ENCODE results near the gene SRC. TPM values are rescaled to one million over a fixed set of nuclear protein-coding genes. Genes with fewer than 3 reads are reported as not detected.

SRC gene
- total RNA-seq, 1 donor from 2014 or later: 30.5 TPM

DNA sequence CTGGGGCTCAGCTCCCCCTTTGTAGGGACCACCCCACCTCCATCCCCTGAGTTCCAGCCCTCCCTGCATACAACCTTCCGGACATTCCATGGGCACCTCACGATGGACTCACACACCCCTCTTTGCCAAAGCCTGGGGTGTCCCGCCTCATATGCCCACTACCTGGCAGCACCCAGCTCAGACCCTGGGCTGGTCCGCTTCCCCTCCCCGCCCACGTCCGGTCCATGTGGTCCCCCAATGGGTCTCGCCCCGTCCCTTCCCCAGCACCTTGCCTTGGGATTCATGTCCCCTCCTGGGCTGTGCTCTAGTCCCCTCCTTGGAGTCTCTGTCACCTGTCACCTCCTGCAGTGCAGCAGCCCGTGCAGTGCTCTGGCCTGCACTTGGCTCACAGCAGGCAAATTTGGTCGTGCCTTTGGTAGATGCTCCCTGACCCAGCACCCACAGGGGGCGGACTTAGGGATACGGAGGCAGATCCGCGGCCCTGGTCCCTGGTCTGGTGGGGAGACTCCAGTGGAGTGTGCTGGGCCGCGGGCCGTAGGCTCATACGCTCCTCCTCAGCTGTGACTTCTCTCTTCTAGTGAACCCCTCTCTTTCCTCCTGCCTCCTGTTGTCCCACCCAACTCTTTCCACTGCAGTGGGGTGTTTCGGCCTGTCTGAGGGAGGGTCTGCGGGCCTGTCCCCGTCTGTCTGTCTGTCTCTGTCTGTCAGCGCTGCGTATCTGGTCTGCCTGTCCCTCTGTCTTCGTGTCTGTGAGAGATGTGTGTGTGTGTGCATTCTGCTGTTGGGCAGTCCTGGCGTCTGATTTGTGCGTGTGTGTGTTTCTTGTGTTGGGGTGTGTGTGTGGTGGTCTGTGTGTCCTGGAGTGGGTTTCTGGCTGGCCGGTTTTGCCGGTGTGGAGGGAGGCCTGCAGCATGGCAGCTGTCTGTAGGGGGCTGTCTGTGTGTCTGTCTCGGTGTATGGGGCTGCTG, 69.5 kb downstream of the SRC start:
- peak; percentile 2 for ATAC-seq

DNA sequence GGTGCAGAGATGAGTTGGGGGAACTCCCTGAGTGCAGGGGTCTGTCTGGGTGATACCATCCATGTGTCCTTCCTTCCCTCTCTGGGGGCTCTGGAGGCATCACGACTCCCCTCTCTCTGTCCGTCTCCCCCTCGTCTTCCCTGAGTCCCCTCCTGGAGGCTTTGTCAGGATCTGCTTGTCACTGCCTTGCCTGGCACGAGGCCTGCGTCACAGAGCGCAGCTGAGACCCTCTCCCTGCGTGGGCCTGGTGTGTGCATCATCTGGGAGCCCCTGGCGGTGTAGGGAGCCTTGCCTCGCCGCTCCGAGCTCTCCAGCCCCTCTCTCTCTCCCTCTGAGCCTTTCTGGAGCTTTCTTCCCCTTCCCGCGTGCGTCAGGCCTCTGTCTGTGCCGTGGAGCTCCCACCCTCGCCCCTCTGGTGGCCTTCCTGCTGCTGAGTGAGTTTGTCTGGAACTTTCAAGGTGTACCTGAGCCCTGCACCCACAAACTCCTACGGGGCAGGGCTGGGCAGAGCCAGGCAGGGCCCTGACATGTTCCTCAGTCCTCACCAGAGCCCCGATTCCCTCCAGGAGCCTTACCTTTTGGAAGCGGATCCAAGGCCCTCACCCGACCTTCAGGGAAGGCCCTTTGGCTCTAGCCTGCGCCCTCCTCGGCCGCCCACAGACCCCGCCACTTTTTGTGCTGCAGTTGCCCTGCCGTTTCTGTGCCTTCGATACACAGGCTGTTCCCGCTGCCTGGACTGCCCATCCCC, 70.3 kb downstream of the SRC start:
- ATAC-seq: peak; percentile 6

DNA sequence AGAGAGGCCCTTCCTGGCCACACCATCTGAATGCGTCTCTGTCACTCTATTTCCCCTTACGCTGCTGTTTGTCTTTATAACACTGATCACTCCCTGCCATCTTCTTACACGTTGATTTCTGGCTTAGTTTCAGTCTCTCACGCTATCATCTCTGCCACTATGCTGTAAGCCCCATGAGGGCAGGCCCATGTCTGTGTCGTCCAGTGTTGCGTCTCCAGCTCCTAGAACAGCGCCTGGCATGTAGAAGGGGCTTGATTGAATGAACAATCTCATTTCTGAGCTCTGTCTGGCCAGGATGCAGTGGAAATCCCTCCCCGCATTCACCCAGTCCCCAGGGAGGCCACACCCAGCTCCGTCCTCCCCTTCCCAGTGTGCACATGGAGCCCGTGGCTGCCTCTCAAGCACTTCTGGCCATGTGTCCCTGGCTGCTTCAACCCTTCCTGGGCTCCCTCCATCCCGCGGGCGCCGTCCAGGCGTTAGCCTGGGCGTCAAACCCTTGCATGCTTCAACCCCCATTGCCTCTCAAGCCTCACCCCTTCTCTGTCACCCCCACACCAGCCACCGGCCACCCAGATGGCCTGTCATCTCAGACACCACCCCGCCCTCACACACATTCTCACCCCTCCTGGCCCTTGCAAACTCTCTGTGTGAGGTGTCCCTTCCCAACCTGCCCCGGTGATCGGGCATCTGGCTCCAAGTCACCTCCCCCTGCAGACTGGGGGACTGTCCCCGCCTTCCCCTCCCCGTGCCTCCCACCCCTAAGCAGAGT, 71.1 kb downstream of the SRC start:
- no peak for ATAC-seq

DNA sequence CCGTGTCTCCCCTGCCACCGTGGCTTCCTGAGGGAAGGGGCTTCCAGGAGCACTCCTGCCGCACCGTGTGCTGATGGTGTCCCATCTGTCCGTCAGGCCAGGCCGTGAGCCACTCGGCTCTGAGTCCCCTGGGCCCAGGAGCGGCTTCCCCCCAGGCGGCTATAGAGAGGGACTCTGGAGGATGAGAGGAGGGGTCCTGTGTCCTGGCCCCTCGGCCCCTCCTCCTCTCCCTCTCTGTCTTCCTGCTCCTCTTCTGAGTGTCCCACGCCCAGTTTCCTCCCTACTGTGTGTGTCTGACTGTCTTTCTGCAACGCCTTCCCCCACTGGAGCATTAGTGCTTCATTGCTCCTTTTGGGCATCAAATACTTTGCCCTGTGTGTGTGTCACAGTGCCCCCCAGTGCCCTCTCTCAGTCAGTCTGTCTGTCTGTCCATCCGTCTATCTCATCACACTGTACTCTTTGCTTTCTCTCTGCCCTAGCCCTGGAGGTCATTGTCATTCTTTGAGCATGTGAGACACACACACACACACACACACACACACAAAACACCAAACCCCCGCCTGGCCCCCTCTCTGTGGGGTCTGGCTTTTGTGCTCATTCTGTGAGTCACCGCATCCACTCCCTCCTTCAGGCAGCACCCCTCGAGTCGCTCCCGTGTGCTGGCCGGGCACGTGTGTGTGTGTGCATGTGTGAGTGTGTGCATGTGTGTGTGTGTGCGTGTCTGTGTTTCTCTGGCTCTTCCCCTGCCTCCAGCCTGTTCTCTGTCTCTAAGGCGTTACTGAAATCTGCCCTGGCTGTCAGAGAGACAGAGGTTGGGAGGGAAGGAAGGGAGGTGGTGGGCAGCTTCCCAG, 71.9 kb downstream of the SRC start:
- no peak for ATAC-seq

DNA sequence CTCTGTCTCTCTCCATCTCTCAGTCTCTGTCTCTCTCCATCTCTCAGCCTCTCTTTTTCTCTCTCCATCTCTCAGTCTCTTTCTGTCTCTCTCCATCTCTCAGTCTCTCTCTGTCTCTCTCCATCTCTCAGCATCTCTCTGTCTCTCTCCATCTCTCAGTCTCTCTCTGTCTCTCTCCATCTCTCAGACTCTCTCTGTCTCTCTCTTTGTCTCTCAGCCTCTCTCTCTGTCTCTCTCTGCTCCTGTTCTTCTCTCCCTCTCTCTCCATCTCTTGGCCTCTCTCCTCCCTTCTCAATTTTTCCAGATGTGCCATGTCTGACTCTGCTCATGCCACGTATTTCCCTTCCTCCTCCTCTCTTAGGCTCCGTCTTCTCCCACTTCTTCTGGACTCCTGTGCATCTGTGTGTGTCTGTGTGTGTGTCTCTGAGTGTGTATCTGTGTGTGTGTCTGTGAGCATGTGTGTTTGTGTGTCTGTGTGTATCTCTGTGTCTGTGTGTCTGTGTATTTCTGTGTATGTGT, 72.7 kb downstream of the SRC start:
- ATAC-seq: no peak

DNA sequence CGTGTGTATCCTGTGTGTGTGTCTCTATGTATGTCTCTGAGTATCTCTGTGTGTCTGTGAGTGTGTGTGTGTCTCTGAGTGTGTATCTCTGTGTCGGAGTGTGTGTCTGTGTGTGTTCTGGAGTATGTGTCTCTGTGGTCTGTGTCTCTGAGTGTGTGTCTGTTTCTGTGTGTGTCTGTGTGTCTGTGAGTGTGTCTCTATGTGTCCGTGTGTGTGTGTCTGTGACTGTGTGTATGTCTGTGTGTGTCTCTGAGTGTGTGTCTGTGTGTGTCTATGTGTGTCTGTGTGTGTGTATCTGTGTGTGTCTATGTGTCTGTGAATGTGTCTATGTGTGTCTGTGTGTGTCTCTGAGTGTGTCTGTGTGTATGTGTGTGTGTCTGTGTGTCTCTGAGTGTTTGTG, 73.4 kb downstream of the SRC start:
- no peak for ATAC-seq

DNA sequence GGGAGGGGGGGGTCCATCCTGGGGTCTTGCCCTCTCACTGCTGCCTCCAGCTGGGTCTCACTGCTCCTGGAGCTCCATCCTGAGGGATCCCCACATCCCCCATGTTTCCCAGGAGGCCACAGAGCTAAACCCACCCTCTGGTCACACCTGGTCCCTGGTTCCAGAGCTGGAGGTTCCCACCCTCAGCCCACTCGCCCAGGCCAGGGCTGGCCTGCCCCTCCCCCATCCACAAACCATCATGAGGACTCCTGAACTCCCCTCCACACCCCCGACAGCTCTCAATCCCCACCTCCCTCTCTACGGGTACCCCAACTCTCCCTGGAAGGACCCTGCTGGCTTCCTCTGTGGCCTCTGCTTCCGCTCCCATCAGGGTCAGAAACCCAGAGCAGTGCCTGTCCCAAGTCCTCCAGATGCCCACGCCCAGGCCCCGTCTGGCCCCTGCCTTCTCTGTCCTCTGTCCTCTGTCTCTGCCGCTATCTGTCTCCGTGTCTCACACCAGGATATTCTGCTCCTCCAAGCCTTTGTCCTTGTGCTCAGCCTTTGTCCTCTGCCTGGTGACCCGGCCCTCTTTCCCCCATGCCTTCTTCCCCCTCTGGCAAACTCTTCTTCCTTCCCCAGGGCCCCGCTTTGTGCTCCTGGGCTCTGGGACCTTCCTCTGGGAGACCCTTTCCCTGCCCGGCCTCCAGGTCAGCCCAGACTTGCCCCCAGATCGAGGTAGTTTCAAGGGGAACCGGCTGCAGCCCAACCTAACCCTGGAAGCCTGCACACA, 74.0 kb downstream of the SRC start:
- no peak for ATAC-seq

DNA sequence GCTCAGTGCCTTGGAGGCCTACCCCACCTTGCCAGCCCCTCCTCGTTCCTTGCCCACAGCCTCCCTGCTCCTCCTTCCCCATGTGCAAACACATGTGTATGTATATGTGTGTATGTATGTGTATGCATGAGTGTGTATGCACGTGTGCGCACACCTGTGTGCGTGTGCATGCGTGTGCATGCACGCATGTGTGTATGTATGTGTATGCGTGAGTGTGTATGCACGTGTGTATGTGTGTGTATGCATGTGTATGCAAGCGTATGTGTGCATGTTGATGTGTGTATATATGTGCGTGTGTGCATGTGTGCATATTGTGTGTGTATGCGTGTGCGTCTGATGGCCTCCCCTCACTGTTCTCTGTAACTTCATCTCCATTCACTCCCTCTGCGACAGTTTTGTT, 74.7 kb downstream of the SRC start:
- ATAC-seq: no peak

DNA sequence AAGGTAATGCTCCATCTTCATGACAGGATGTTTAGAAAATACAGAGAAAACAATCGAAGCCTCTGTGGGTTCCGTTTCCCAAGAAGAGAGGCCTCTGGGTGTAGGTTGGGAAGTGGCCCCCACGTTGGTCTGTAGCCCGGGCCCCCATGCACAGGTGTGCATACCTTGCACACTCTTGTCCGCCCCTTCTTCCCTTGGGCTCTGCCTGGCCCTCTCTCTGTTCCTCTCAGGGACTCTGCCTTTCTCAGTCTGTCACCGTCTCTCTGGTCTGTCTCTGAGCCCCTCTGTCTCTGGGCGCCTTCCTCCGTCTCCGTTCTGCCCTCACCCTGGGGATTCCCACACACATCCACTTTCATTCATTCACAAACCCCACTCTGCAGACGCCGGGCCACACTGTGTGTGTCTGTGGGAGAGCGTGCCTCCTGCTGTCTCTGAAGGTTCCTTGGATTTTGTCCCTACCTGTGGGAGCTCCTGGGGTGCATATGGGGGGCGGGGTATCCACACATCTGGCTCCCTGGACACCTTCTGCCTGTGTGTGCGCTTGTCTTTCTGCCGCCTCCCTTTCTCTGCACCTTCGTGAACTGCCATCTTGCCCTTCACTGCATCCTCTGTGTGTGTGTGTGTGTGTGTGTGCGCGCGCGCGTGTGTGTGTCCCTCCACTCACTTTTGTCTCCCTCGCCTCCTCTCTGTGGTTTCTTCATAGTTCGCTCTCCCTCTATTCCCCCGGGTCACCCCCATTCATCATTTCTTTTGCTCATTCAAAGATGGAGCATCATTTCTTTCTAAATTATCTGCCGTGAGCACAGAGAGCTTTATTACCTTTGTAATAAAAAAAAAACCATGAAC, 75.3 kb downstream of the SRC start:
- ATAC-seq: no peak

DNA sequence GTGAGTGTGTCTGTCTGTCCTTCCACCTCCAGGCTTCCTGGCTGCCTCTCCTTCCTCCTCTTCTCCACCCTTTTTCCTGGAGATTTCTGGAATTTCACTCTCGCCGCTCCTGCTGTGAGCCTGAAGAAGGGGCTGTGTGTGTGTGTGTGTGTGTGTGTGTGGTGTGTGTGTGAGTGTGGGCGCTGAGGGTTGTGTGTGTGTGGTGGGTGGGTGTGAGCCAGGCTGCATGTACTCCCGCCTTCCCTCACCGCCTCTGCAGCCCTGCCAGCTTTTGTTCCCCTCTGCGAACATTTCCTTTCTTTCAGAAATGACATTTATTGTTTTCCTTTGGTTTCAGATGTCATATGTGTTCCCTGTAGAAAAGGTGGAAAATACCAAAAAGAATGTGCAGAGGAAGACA, 76.0 kb downstream of the SRC start:
- no peak for ATAC-seq

DNA sequence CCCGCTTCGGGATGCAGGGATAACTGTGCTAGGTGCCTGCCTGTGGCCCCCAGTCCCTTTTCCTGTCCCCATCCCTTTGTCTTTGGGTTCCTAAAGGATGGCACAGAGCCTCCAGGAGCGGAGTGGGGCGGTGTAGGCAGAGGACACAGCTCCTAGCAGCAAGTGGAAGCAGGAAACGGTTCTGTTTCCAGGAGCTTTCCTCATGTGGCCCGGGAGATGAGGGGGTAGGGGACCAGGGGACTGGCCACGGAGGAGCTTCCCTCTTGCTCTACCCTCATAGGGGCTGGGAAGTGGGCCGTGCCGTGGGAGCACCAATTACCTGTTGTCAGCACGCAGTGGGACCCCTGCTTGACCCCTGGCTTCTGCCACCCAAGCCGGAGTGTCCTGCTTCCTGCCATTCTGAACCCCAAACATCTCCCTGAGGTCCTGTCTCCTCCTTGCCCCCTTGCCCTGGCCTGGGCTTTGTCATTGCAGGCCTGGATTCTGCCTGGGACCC, 76.9 kb downstream of the SRC start:
- ATAC-seq: no peak

DNA sequence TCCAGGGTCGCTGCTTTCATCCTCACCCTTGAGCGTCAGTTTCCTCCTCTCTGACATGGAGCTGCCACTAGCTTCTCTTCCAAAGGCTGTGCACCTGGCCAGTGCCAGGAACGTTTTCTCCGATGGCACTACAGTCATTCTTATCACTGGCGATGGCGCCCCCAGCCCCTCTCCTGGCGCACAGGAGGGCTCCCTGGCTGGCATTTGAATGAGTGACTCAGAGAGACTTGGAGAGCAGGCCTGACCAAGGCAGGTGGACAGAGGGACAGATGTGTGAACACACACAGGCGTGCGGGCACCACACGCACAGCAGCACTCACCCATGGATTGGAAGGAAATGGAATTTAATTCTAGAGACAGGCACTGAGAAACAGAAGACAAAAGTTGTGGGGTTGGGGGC, 77.6 kb downstream of the SRC start:
- ATAC-seq: no peak

DNA sequence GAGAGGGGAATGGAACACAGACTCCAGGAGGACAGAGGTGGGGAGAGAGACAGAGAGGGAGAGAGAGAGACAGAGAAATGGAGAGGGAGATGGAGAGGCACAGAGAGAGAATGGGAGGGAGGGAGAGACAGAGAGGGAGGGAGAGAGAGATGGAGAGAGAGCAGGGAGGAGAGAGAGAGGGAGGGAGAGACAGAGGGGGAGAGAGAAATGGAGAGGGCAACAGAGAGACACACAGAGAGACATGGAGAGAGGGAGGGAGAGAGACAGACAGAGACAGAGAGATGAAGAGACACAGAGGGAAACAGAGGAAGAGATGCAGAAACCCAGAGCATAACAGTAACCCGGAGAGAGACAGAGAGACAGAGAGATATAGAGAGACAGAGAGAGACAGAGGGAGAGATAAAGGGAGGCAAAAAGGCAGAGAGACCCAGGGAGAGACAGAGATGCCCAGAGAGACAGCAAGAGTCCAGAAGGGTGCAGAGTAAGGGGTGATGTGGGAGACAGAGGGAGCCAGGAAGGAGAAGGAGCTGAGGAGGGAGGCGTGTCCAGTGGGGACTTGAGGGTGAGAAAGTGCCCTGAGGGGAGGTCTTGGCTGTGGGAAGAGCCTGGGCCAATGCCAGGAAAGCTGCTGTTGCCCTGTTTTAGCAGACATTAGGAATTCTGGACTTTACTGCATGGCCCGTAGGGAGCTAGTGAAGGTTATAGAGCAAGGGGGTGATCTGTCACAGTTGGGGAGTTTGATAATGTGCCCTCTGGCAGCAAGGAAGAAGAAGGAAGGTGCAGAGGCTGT, 78.3 kb downstream of the SRC start:
- no peak for ATAC-seq

DNA sequence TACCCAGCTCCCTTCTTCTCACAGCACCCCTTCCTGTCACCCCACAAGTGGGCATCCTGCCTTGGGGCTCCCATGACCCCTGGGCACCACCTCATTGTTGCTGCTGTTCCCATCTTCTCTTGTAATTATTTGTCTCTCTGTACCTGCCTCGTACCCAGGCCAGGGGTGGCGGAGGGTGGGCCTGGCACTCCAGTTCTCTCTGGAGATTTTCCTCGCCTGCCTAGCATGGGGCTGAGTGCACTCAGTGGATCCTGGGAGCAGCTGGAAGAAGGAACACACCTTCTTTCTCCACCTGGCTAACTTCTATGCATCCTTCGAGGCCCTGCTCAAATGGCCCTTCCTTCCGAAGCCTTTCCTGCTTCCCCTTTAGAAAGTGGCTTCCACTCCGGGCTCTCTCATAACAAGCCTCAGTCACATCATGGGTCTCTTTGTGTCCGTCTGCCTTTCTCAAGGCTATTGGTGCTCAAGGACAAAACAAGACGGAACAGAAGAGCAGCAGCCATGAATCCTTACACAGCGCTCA, 79.2 kb downstream of the SRC start:
- no peak for ATAC-seq

DNA sequence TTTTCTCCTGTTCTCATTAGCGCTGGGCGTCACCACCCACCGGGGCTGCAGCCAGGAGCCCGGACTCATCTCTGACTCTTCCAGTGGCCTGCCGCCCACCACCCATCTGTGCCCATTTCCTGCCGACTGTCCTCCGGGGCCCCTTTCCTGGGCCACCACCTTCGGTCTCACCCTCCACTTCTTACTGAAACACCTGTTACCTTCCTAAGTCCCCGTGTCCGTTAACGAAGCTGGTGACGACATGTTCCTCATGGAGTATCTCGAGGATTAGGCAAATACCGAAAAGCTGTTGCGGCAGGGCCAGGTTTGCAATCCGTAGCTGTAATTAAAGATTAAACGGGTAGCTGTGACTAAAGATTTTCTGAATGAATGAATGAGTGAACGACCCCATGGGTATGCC, 80.2 kb downstream of the SRC start:
- ATAC-seq: no peak

DNA sequence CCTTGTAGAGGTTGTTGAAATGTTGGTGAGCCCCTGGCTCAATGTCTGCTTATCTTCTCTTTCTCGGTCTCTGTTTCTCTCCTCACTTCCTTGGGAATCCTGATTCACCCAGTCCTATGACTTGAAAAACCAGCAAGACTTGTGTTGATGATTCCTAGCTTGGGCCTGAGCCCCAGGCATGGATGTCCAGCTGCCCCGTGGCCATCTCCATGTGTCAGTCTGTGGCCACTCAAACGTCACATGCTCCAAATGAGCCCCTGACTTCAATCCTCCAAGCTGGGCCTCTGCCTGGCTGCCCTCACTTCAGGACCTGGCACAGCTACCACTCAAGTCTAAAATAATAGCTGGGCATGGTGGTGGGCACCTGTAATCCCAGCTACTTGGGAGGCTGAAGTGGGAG, 81.0 kb downstream of the SRC start:
- no peak for ATAC-seq

DNA sequence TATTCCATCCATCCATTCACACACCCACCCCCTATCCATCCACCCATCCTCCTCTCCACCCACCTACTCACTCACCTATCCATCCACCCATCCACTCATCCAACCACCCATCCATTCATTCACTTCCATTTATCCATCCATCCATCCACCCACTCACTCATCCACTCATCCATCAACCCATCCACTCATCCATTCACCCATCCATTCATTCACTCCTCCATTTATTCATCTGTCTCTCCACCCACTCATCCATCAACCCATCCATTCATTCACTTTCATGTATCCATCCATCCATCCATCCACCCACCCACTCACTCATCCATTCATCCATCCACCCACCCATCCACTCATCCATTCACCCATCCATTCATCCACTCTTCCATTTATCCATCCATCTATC, 84.1 kb downstream of the SRC start:
- no peak for ATAC-seq

DNA sequence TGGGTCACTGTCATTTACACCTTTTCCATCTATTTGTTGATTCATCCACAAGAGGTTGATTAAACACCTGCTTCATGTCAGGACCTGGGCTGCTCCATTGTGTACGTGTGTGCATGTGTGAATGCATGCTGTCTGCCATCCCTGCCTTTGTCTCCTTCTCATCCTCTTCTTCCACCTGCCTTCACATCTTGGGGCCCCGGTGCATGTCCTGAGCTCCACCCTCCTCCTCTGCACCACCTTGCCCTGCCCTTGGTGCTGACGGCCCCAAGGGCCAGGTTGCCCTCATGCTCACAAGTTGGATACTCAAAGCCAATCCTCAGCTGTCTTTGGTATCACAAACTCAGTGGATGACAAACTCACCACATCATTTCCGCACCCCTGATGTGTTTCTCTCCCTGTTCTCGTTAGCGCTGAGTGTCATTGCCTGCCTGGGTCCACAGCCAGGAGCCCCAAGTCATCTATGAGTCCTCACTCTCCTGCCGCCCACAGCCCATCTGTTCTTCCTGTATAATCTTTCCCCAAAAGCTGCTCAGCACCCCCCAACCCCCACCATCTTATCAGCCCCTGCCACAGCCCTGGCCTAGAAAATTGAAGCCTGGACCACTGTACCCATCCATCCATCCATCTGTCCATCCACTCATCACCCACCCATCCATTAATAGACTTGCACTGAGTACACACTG, 85.0 kb downstream of the SRC start:
- no peak for ATAC-seq
